Measurements from ENCODE around the gene TNFRSF1A. TPM values are rescaled to one million over a fixed set of nuclear protein-coding genes. Genes with fewer than 3 reads are reported as not detected.

Gene TNFRSF1A
- total and polyA plus RNA-seq, 2 of the 13 experiments (the other 11 are each of a cell fraction or from before 2014, with no cell fraction given), result 41.5 to 61.2 TPM

DNA sequence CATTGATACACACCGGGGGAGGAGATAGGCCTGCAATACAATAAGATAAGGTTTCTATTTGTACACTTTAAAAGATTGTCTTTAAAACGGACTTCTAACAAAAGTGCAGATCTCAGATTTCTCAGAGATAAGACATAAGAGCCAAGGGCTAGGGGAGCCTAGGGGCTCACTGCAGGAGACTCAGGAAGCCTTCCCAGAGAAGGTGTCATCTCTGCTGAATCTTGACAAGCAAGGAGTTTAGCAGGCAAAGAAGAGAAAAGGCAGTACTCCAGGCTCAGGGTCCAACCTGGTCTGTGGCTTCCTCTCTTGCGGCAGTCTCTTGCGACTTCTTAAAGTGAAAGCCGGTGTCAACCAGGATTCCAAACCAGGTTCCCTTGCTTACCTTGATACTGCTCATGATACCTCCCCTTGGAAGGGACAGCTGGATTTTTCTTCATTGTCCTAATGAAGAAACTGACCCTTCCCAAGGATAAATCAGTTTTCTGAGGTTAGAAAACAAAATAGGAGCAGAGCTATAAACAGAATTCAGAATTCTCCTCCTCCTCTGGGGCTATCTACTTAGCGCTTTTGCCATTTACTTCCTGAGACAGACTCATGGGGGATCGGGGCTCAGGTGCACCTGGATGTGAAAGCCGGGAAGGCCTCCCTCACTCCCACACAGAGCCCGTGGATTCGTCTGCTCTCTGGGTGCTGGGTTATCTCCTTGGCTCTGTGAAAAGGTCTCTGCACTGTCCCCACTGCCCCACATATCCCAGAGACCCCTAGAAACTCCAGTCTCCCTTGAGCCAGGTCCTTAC is 35.2 kb upstream of the TNFRSF1A start:
- no peak for DNase-seq (ENCODE audit: low spot score)
- peak overlapping the region; percentile 34 to 73 (median 57) for H3K4me3 ChIP-seq (replicated peaks in 1 of 3; ENCODE audit: insufficient read depth in 1 of 3, low read depth in 2 of 3, low read length in 3 of 3)
- peak overlapping the region; percentile 16 for H3K27ac ChIP-seq (ENCODE audit: extremely low read length, insufficient read depth, low read length)
- ATAC-seq, result no peak; the same call in 2 of the 3 replicates
- in situ Hi-C loops (cut with HindIII; ENCODE audit: extremely low pct_ligation_motif_present, low pct_unique_long_range_greater_than_20kb) (no loop called here), intact Hi-C loops (cut with micrococcal nuclease; ENCODE audit: unreplicated experiment) (loop anchor here (2.0 kb wide), 1 partner anchor 40 kb away; no protein-coding TSS in a partner anchor)
- no peaks in the 10 kb centered on the region for H4K20me1 ChIP-seq (ENCODE audit: insufficient read depth, low read length)
- peak overlapping the region; percentile 98 for H3K4me2 ChIP-seq (ENCODE audit: low read depth, low read length)
- POLR2A ChIA-PET, result interaction anchor here (0.6 to 4.9 kb wide), 6 partner anchors 14 to 75 kb away, joined by 3 to 33 read pairs (median 4); partner anchors contain the start of gene TAPBPL
- no TSS peak for BruUV-seq (replicated peaks)
- H3K79me2 ChIP-seq (ENCODE audit: insufficient read depth, low read length), result no peaks in the 10 kb centered on the region
- H3K9me3 ChIP-seq (ENCODE audit: low read length), result no peaks in the 10 kb centered on the region
- peaks cover 0 to 21% of the 10 kb centered on the region in 2 experiments; a peak in 3 of 5 replicates for H3K27me3 ChIP-seq (ENCODE audit: control insufficient read depth in 1 of 2, insufficient read depth in 2 of 2, low read length in 2 of 2)
- H3K36me3 ChIP-seq (replicated peaks in 1 of 2; ENCODE audit: control insufficient read depth in 1 of 2, insufficient read depth in 2 of 2, low read length in 2 of 2), result no peaks in the 10 kb centered on the region
- H2AFZ ChIP-seq (ENCODE audit: low read length), result no peak overlapping the region
- WGBS (ENCODE audit: low lambda C conversion rate), result 22% methylated on average over 10 of the region's 10 CpGs
- 0 out of 2 replicates have a peak, but pooled peaks have one; percentile 3 for TF ChIP-seq YEATS2 (CRISPR knock-in tag; IDR thresholded peaks at IDR 0.05; ENCODE audit: borderline replicate concordance)
- 0 out of 2 replicates have a peak, but pooled peaks have one; percentile 10 for TF ChIP-seq HDAC1 (CRISPR knock-in tag; IDR thresholded peaks at IDR 0.05)
- 0 out of 2 replicates have a peak, but pooled peaks have one; percentile 37 for TF ChIP-seq FLYWCH1 (CRISPR knock-in tag; IDR thresholded peaks at IDR 0.05)
- TF ChIP-seq, protein P1, sequence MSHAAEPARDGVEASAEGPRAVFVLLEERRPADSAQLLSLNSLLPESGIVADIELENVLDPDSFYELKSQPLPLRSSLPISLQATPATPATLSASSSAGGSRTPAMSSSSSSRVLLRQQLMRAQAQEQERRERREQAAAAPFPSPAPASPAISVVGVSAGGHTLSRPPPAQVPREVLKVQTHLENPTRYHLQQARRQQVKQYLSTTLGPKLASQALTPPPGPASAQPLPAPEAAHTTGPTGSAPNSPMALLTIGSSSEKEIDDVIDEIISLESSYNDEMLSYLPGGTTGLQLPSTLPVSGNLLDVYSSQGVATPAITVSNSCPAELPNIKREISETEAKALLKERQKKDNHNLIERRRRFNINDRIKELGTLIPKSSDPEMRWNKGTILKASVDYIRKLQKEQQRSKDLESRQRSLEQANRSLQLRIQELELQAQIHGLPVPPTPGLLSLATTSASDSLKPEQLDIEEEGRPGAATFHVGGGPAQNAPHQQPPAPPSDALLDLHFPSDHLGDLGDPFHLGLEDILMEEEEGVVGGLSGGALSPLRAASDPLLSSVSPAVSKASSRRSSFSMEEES (CRISPR knock-in tag; IDR thresholded peaks at IDR 0.05), result no peak
- TF ChIP-seq MAZ (IDR thresholded peaks at IDR 0.05; ENCODE audit: borderline replicate concordance, low read depth, low read length), result no peak
- 0 out of 2 replicates have a peak, but pooled peaks have one; percentile 13 for TF ChIP-seq MAZ (CRISPR knock-in tag; IDR thresholded peaks at IDR 0.05; ENCODE audit: low read depth)
- 0 out of 2 replicates have a peak, but pooled peaks have one; percentile 4 for TF ChIP-seq ARNTL (CRISPR knock-in tag; IDR thresholded peaks at IDR 0.05)
- TF ChIP-seq, protein P2, sequence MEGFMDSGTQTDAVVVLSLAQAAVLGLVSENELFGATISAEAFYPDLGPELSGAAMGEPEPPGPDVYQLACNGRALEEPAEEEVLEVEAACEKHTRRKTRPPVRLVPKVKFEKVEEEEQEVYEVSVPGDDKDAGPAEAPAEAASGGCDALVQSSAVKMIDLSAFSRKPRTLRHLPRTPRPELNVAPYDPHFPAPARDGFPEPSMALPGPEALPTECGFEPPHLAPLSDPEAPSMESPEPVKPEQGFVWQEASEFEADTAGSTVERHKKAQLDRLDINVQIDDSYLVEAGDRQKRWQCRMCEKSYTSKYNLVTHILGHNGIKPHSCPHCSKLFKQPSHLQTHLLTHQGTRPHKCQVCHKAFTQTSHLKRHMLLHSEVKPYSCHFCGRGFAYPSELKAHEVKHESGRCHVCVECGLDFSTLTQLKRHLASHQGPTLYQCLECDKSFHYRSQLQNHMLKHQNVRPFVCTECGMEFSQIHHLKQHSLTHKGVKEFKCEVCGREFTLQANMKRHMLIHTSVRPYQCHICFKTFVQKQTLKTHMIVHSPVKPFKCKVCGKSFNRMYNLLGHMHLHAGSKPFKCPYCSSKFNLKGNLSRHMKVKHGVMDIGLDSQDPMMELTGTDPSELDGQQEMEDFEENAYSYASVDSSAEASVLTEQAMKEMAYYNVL (CRISPR knock-in tag; IDR thresholded peaks at IDR 0.05; ENCODE audit: borderline replicate concordance), result no peak
- TF ChIP-seq ZBTB42 (CRISPR knock-in tag; IDR thresholded peaks at IDR 0.05), result 0 out of 2 replicates have a peak, but pooled peaks have one; percentile 30
- no peak for TF ChIP-seq AGO1 (IDR thresholded peaks at IDR 0.05; ENCODE audit: low read depth, low read length, poor library complexity, severe bottlenecking)
- TF ChIP-seq CHD2 (IDR thresholded peaks at IDR 0.05; ENCODE audit: low read depth, low read length), result no peak
- TF ChIP-seq REPIN1 (CRISPR knock-in tag; IDR thresholded peaks at IDR 0.05; ENCODE audit: borderline replicate concordance, low read depth), result 0 out of 2 replicates have a peak, but pooled peaks have one; percentile 63
- no peak for TF ChIP-seq ZKSCAN5 (CRISPR knock-in tag; IDR thresholded peaks at IDR 0.05)
- TF ChIP-seq ZNF354B (CRISPR knock-in tag; IDR thresholded peaks at IDR 0.05), result 0 out of 2 replicates have a peak, but pooled peaks have one; percentile 65
- TF ChIP-seq, protein P3, sequence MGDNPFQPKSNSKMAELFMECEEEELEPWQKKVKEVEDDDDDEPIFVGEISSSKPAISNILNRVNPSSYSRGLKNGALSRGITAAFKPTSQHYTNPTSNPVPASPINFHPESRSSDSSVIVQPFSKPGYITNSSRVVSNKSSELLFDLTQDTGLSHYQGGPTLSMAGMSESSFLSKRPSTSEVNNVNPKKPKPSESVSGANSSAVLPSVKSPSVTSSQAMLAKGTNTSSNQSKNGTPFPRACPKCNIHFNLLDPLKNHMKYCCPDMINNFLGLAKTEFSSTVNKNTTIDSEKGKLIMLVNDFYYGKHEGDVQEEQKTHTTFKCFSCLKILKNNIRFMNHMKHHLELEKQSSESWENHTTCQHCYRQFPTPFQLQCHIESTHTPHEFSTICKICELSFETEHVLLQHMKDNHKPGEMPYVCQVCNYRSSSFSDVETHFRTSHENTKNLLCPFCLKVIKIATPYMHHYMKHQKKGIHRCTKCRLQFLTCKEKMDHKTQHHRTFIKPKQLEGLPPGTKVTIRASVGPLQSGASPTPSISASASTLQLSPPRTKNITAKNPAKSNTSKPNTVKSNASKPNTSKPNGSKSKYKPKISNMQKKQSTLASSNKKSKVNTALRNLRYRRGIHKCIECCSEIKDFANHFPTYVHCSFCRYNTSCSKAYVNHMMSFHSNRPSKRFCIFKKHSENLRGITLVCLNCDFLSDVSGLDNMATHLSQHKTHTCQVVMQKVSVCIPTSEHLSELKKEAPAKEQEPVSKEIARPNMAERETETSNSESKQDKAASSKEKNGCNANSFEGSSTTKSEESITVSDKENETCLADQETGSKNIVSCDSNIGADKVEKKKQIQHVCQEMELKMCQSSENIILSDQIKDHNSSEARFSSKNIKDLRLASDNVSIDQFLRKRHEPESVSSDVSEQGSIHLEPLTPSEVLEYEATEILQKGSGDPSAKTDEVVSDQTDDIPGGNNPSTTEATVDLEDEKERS (CRISPR knock-in tag; IDR thresholded peaks at IDR 0.05), result 0 out of 2 replicates have a peak, but pooled peaks have one; percentile 28
- FAIRE-seq, result no peak
- CTCF ChIA-PET (ENCODE audit: low intra/inter-chr PET ratio, low total read pairs), result no interaction called here
- peak overlapping the region; percentile 68 for H3K9ac ChIP-seq (ENCODE audit: insufficient read depth, low read depth, low read length)
- peaks cover 68% of the 10 kb centered on the region for H3K4me1 ChIP-seq (ENCODE audit: insufficient read depth, low read length)
